ENCODE measurements around the gene TIMM17A.

DNA sequence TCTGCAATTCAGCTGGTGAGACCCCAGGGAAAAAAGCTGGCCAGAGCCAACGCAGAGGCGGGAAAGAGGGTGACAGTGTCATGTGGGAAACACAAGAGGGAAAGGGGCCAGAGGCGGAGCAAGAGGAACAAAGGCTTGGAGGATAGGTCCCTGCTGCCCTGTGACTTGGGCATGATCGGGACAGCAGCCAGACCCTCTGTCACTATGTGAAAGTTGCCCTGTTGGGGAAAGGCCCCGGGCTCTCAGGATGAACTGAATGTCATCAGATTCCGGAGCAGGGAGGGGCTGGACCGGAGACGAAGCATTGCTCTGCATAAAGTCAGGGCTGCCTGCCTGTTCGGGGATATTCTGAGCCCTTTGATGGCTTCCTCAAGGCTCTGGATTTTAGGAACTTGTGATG lies 49.4 kb downstream of the TIMM17A start:
- TF ChIP-seq NFIC (IDR thresholded peaks at IDR 0.05) = no peak
- TF ChIP-seq FOXM1 (IDR thresholded peaks at IDR 0.05; ENCODE audit: borderline replicate concordance, low read depth) = no peak
- TF ChIP-seq RAD21 (IDR thresholded peaks at IDR 0.05; ENCODE audit: low read depth) = no peak
- no peak for TF ChIP-seq YY1 (IDR thresholded peaks at IDR 0.05; ENCODE audit: low read depth)
- no peak for TF ChIP-seq TAF1 (IDR thresholded peaks at IDR 0.05; ENCODE audit: low read depth)
- TF ChIP-seq REST (IDR thresholded peaks at IDR 0.05; ENCODE audit: low read depth) = no peak
